ENCODE data around the gene DCBLD2. TPM values are rescaled to one million over a fixed set of nuclear protein-coding genes. Genes with fewer than 3 reads are reported as not detected.

Gene DCBLD2
- total RNA-seq, 1 donor, result 0.94 TPM

DNA sequence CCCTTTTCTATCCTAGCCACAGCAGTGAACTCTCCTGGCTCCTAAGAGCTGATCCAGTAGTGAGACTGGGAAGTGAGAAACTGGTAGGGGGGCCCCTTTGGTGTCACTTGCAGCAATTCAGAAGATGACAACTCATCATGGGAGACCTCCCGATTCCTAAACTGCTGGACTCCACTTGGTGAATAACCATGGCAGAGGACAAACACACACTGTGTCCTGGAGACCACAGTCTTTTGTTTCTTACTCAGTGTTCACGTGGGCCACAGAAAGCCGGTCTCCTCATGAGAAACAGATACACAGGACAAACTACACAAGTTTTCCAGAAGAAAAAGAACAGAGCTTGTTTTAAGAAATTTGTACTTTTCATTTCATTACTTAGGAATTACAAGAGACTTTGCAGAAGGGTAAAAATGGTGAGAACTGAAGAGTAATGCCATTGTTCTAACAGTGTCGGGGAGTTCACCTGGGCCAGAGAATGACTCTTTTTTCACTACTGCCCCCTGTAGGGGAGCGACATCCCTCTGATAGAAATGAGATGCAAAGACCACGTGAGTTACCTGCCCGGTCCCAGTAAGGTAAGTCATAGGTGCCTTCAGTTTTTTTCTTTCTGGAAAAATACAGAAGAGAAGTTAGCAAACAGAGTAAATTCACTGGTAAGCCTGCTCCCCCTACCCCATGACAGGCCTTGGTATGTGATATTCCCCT lies 100.3 kb downstream of the DCBLD2 start:
- Histone ChIP-seq H3K27me3 (ENCODE audit: insufficient read depth, low read length) (no peaks in the 10 kb centered on the region), H3K9me3 (ENCODE audit: low read depth, low read length) (no peaks in the 10 kb centered on the region), H3K4me3 (ENCODE audit: low read length) (no peak overlapping the region), H3K4me1 (ENCODE audit: insufficient read depth, low read length) (no peaks in the 10 kb centered on the region)

- Histone ChIP-seq H3K4me1 (ENCODE audit: insufficient read depth, low read length) (no peaks in the 10 kb centered on the region), H3K4me3 (ENCODE audit: low read length) (no peak overlapping the region), H3K27me3 (ENCODE audit: insufficient read depth, low read length) (no peaks in the 10 kb centered on the region), H3K9me3 (ENCODE audit: low read depth, low read length) (no peaks in the 10 kb centered on the region)
Observed at GRCh38 chr3:98800401-98800800, 101.1 kb downstream of the DCBLD2 start.

DNA sequence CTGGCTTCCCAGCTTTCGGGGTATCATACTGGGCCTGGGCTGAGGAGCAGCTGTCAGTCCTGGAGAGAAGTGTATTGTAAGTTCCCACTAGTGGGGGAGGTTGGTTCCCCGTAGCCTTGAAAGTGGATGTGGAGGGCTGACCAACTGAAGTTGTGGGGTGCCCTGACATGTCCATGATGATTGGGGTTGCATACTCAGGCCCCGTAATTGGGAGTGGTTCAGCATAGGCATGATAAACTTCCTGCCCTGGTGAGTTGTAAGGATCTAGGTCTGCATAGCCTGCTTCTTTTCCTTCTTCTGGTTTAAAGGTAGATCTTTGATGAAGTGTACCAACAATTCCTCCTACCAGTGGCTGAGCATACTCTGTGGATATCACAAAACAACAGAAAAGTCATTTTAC lies 102.0 kb downstream of the DCBLD2 start:
- no peak overlapping the region for H3K4me3 ChIP-seq (ENCODE audit: low read length)
- no peaks in the 10 kb centered on the region for H3K9me3 ChIP-seq (ENCODE audit: low read depth, low read length)
- no peaks in the 10 kb centered on the region for H3K27me3 ChIP-seq (ENCODE audit: insufficient read depth, low read length)
- H3K4me1 ChIP-seq (ENCODE audit: insufficient read depth, low read length), result no peaks in the 10 kb centered on the region

DNA sequence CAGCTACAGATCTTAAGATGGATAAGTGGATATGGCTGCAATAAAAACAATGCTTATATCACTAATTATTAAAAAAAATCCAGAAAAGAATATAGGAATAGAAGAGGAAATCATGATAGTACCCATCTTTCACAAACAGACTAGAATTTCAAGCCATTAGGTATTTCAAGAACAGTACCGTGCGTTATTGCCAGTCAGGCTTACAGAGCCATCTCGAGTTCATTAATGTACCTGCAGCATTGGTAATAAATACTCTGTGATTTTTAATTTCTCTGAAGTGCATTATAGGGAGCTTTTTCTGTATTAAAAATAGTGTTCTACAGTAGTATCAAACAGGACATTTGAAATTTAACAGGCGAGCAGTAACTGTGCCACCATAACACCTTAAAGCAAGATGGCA lies 102.7 kb downstream of the DCBLD2 start:
- Histone ChIP-seq H3K9me3 (ENCODE audit: low read depth, low read length) (no peaks in the 10 kb centered on the region), H3K4me1 (ENCODE audit: insufficient read depth, low read length) (no peaks in the 10 kb centered on the region), H3K27me3 (ENCODE audit: insufficient read depth, low read length) (no peaks in the 10 kb centered on the region), H3K4me3 (ENCODE audit: low read length) (no peak overlapping the region)

GRCh38 chr3:98797905-98798304 lies 103.6 kb downstream of the DCBLD2 start:
- H3K4me1 ChIP-seq (ENCODE audit: insufficient read depth, low read length), result no peaks in the 10 kb centered on the region
- no peaks in the 10 kb centered on the region for H3K27me3 ChIP-seq (ENCODE audit: insufficient read depth, low read length)
- H3K4me3 ChIP-seq (ENCODE audit: low read length), result no peak overlapping the region
- no peaks in the 10 kb centered on the region for H3K9me3 ChIP-seq (ENCODE audit: low read depth, low read length)

DNA sequence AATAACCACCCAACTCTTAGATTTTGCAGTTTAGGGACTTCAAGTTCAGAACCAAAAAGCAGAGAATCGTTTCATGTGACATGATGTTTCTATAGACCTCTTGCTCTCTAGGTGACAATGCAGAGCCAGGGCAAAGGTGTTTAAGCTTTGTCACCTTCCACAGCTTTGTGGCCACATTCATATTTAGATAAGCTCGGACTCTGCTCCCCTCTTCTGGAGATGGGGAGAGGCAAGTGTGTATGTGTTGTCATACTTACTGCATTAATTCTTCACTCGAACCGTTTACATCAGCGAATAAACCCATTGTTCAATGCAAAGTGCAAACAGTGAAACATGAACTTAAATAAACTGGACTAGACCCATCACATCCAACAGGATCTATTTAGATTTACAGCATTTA lies 105.2 kb downstream of the DCBLD2 start:
- H3K4me1 ChIP-seq (ENCODE audit: insufficient read depth, low read length), result no peaks in the 10 kb centered on the region
- no peaks in the 10 kb centered on the region for H3K27me3 ChIP-seq (ENCODE audit: insufficient read depth, low read length)
- no peak overlapping the region for H3K4me3 ChIP-seq (ENCODE audit: low read length)
- H3K9me3 ChIP-seq (ENCODE audit: low read depth, low read length), result no peaks in the 10 kb centered on the region

GRCh38 chr3:98793971-98794370 lies 107.5 kb downstream of the DCBLD2 start:
- Histone ChIP-seq H3K27me3 (ENCODE audit: insufficient read depth, low read length) (no peaks in the 10 kb centered on the region), H3K9me3 (ENCODE audit: low read depth, low read length) (no peaks in the 10 kb centered on the region), H3K4me1 (ENCODE audit: insufficient read depth, low read length) (no peaks in the 10 kb centered on the region), H3K4me3 (ENCODE audit: low read length) (no peak overlapping the region)

DNA sequence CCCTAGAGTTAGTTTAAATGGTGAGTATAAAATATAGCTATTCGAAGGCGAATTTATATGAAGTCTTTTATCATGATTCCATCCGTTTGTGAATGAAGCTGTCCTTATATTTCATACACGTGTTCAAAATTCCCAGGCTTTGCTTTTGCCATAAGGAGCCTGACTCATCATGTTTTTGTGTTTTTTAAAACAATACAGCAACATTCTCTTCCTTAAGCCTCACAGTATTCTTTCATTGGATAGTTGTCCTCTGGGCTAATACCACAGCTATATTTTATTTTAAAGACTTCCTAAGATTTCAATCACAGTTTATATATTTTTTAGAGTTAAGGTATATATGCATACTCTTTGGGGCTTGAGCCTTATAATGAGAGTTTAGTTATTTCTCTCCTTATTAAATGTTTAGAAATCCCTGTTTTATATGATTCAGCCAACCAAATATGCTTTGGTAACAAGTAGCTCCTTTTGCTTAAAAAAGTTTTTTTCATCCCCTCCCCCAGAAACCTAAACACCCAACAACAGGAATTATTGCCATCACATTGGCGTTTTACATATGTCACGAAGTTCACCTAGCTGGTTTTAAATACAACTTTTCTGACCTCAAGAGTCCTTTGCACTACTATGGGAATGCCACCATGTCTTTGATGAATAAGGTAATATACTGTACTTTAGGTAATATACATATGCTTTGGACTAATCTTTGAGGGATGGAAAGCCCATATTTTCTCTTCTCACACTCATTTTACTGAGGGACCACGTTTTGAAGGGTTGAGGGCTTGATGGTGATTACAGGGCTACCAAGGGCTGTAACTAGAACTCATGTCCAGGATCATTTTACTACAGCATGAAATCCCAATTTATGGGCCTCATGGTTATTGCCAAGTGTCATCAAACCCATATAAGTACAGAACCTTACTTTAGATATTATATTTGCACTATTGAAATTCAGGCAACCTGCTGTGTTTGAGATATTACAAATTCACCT lies 109.9 kb downstream of the DCBLD2 start:
- Histone ChIP-seq H3K4me3 (ENCODE audit: low read length) (no peak overlapping the region), H3K4me1 (ENCODE audit: insufficient read depth, low read length) (peaks cover 5% of the 10 kb centered on the region), H3K9me3 (ENCODE audit: low read depth, low read length) (no peaks in the 10 kb centered on the region), H3K27me3 (ENCODE audit: insufficient read depth, low read length) (no peaks in the 10 kb centered on the region)

- H3K4me3 ChIP-seq (ENCODE audit: low read length), result no peak overlapping the region
- H3K4me1 ChIP-seq (ENCODE audit: insufficient read depth, low read length), result peaks cover 35% of the 10 kb centered on the region
- H3K27me3 ChIP-seq (ENCODE audit: insufficient read depth, low read length), result no peaks in the 10 kb centered on the region
- no peaks in the 10 kb centered on the region for H3K9me3 ChIP-seq (ENCODE audit: low read depth, low read length)
Observed at GRCh38 chr3:98788651-98789050, 112.8 kb downstream of the DCBLD2 start.

DNA sequence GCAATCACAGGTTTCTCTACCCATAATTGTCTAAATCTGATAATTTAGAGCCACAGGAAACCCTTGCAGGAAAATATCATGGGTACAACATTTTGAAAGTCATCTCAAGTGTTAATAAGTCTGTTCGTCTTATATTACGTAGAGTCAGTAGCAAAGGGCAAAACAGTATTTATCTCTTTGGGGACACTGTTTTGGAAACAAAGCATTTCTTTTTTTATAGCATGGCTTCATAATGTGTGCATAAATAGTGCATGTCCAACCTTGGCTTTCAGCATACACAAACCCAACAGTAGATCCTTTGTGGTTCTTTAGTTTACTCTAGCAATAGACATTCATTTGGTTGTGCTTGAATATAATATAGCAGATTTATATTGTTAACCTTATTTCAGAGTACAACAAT lies 114.3 kb downstream of the DCBLD2 start:
- H3K4me1 ChIP-seq (ENCODE audit: insufficient read depth, low read length), result peaks cover 38% of the 10 kb centered on the region
- H3K4me3 ChIP-seq (ENCODE audit: low read length), result no peak overlapping the region
- H3K27me3 ChIP-seq (ENCODE audit: insufficient read depth, low read length), result no peaks in the 10 kb centered on the region
- H3K9me3 ChIP-seq (ENCODE audit: low read depth, low read length), result no peaks in the 10 kb centered on the region

- Histone ChIP-seq H3K9me3 (ENCODE audit: low read depth, low read length) (no peaks in the 10 kb centered on the region), H3K27me3 (ENCODE audit: insufficient read depth, low read length) (no peaks in the 10 kb centered on the region), H3K4me3 (ENCODE audit: low read length) (no peak overlapping the region), H3K4me1 (ENCODE audit: insufficient read depth, low read length) (peaks cover 38% of the 10 kb centered on the region)
Observed at GRCh38 chr3:98786364-98787006, 115.0 kb downstream of the DCBLD2 start.

- Histone ChIP-seq H3K4me3 (ENCODE audit: low read length) (no peak overlapping the region), H3K27me3 (ENCODE audit: insufficient read depth, low read length) (no peaks in the 10 kb centered on the region), H3K9me3 (ENCODE audit: low read depth, low read length) (no peaks in the 10 kb centered on the region), H3K4me1 (ENCODE audit: insufficient read depth, low read length) (peaks cover 39% of the 10 kb centered on the region)
Observed at GRCh38 chr3:98784666-98785600, 116.6 kb downstream of the DCBLD2 start.

DNA sequence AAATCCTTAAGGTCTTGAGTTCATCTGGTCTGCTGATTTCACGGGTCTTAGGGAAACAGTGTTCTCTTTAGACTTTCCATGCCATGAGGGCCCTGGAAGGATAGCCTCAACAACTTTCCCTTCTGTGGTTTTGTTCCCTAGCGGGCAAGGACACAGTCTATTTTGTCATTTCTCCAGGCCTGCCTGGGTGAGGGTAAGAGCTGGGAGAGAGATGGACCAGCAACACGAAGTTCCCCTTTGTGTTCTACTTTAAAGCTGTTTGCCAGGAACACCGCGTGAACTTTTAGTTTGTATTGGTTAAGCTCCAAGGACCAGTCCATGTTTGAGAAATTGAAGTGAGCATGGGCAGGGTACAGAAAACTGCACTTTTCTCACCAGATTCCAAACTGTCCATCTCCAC lies 117.5 kb downstream of the DCBLD2 start:
- H3K9me3 ChIP-seq (ENCODE audit: low read depth, low read length), result no peaks in the 10 kb centered on the region
- no peaks in the 10 kb centered on the region for H3K27me3 ChIP-seq (ENCODE audit: insufficient read depth, low read length)
- no peak overlapping the region for H3K4me3 ChIP-seq (ENCODE audit: low read length)
- H3K4me1 ChIP-seq (ENCODE audit: insufficient read depth, low read length), result peaks cover 48% of the 10 kb centered on the region

GRCh38 chr3:98782824-98783500 lies 118.5 kb downstream of the DCBLD2 start:
- Histone ChIP-seq H3K4me1 (ENCODE audit: insufficient read depth, low read length) (peaks cover 58% of the 10 kb centered on the region), H3K4me3 (ENCODE audit: low read length) (no peak overlapping the region), H3K27me3 (ENCODE audit: insufficient read depth, low read length) (no peaks in the 10 kb centered on the region), H3K9me3 (ENCODE audit: low read depth, low read length) (no peaks in the 10 kb centered on the region)
